Muscle of leg (tissue), 16 donors: ENCODE measurements around the gene IQCF5. TPM values are rescaled to one million over a fixed set of nuclear protein-coding genes. Genes with fewer than 3 reads are reported as not detected.
"Not testable (repeated sequence)": the region's sequence is repeated elsewhere in the genome, so short reads cannot be mapped to it uniquely, and the experiment has no call there.

Source experiments
- DNase-seq: peaks from one replicate; pipeline ENCODE4 v3.0.0; 2013
- H3K27ac ChIP-seq: one replicate; pipeline ENCODE4 v1.5.1; 2013; ENCODE audit warnings: mild to moderate bottlenecking, low read length, control low read depth
- H3K27me3 ChIP-seq: one replicate; pipeline ENCODE4 v1.6.1; 2013; ENCODE audit warnings: low read length; ENCODE audit not compliant: control insufficient read depth, insufficient read depth
- H3K36me3 ChIP-seq: one replicate; pipeline ENCODE4 v1.6.1; 2013; ENCODE audit warnings: low read length; ENCODE audit not compliant: control insufficient read depth, insufficient read depth
- H3K4me1 ChIP-seq: one replicate; pipeline ENCODE4 v1.6.1; 2013; ENCODE audit warnings: low read length; ENCODE audit not compliant: control insufficient read depth, insufficient read depth
- H3K4me3 ChIP-seq: one replicate; pipeline ENCODE4 v1.5.1; 2013; ENCODE audit warnings: low read length, control low read depth
- H3K9me3 ChIP-seq: replicated peaks from 2 replicates; pipeline ENCODE4 v1.6.1; 2013; ENCODE audit warnings: low read depth, low read length; ENCODE audit not compliant: control insufficient read depth
- WGBS: methylation state at CpG from one replicate; pipeline ENCODE4 v1.1.5; 2013; ENCODE audit warnings: missing lambda C conversion rate; ENCODE audit not compliant: insufficient coverage; 5-methylcytosine and 5-hydroxymethylcytosine counted together
- long read RNA-seq, 11 donors: transcript quantifications; one replicate each; lab custom pipeline, GENCODE V29; 2026
- polyA plus RNA-seq, 8 donors: library from polyadenylated mRNA; unstranded; fragments of 120-200 nt; gene quantifications; one replicate each; pipeline versions ENCODE4 v1.2.1 to v1.2.3, GENCODE V29; 2013; ENCODE audit warnings: inconsistent platforms in 1 of 8, low replicate concordance in 1 of 8; ENCODE audit not compliant: insufficient read length in 8 of 8, insufficient read depth in 1 of 8
- total RNA-seq: library from RNA; stranded (reverse); fragments of 120-200 nt; gene quantifications from one replicate; pipeline ENCODE4 v1.2.4, GENCODE V29; 2013

IQCF5 gene
- total RNA-seq (not detected), polyA plus RNA-seq (not detected)
- long read RNA-seq, donor 1 = 0 reads
- long read RNA-seq, donor 2 = 0 reads
- long read RNA-seq, donor 3 = 0 reads
- long read RNA-seq, donor 4 = 0 reads
- long read RNA-seq, donor 5 = 0 reads
- long read RNA-seq, donor 6 = 0 reads
- long read RNA-seq, donor 7 = 0 reads
- long read RNA-seq, donor 8 = 0 reads
- long read RNA-seq, donor 9 = 0 reads
- long read RNA-seq, donor 10 = 0 reads
- long read RNA-seq, donor 11 = 0 reads

DNA sequence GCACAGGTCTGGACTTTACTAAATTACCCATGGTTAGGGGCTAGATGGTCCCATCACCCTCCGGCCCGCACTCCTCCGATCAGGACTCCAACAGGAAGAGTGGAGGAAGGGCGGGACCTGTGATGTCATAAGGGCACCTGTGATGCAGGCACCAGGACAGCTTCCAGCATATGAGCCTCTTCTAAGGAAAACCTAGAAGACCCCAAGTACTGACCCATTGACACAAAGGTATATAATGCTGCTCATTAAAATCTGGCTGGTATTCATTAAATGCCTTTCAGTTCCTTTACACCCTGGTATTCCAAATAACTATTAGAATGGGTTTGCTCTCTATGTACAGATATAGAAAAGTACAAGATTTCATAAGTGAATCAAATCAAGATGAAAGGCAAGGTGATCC is at the start of gene IQCF5:
Gene IQCF5 (minus strand): TSS at position 101 of the 400 bp plus-strand sequence. CDS start 70 bp downstream, at position 31.
- DNase-seq = no peak
- no peaks in the 10 kb centered on the region for H3K9me3 ChIP-seq
- 59% methylated on average over 3 of the region's 4 CpGs for WGBS
- no peaks in the 10 kb centered on the region for H3K36me3 ChIP-seq
- no peak within 1 kb of the TSS for H3K27ac ChIP-seq
- no peak within 1 kb of the TSS for H3K4me3 ChIP-seq
- no peaks in the 10 kb centered on the region for H3K4me1 ChIP-seq
- H3K27me3 ChIP-seq = no peaks in the 10 kb centered on the region

DNA sequence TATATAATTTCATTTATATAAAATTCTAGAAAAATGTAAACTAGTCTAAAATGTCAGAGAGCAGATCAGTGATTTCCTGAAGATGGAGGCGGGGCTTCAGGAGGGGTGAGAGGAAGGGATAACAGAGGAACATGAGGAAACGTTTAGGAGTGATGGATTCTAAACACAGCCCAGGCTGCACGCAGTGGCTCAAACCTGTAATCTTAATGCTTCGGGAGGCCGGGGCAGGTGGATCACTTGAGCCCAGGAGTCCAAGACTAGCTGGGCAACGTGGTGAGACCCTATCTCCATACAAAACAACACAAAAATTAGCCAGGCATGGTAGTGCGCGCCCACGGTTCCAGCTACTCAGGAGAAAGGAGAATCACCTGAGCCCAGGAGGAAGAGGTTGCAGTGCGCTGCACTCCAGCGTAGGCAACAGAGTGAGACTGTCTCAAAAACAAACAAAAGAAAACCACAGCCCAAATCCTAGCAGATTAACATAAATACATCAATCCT is 45.7 kb upstream of the IQCF5 start:
- 57% methylated on average over 7 of the region's 11 CpGs for WGBS
- H3K27me3 ChIP-seq = no peaks in the 10 kb centered on the region
- H3K27ac ChIP-seq = no peak overlapping the region
- H3K9me3 ChIP-seq = no peaks in the 10 kb centered on the region
- DNase-seq = no peak
- no peak overlapping the region for H3K4me3 ChIP-seq
- no peaks in the 10 kb centered on the region for H3K36me3 ChIP-seq
- no peaks in the 10 kb centered on the region for H3K4me1 ChIP-seq

DNA sequence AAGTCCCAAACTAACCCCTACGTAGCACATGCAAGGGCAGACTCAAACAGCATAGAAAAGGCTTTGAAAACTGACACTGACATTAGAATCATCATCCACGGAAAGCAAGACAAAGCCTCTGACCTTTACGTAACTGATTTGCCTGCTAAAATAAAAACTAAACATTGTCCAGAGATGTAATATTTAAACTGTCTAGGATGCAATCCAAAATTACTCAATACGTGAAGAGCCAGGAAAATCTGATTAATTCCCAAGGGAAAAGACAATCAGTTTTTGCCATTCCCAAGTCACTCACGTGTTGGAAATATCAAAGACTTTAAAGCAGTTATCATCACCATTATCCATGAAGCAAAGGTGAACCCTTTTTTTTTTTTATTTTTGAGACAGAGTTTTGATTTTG is 41.0 kb upstream of the IQCF5 start:
- WGBS = no CpG with 5 or more reads among the region's 5 CpGs
- no peak for DNase-seq
- Histone ChIP-seq H3K4me3 (no peak overlapping the region), H3K27ac (no peak overlapping the region), H3K36me3 (no peaks in the 10 kb centered on the region), H3K4me1 (no peaks in the 10 kb centered on the region), H3K27me3 (no peaks in the 10 kb centered on the region), H3K9me3 (no peaks in the 10 kb centered on the region)

DNA sequence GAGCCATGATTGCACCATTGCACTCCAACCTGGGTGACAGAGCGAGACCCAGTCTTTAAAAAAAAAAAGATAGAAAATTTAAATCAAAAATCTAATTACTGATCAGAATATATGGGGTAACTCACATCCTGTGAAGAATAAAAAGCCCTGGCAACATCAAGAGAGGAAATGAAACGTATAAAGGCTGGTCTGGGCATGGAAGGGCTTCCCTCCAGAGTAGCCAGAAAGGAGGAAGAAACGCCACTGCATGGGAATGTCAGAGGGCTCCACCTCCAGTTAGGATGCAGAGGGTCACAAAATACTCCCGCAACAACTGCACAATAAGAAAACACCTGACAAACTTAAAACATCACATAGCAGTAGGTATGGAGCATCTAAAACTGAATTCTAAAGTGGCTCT is 32.6 kb upstream of the IQCF5 start:
- Histone ChIP-seq H3K9me3 (no peaks in the 10 kb centered on the region), H3K27ac (no peak overlapping the region), H3K27me3 (no peaks in the 10 kb centered on the region), H3K36me3 (no peaks in the 10 kb centered on the region), H3K4me1 (no peaks in the 10 kb centered on the region), H3K4me3 (no peak overlapping the region)
- DNase-seq = no peak
- 29% methylated on average over 1 of the region's 4 CpGs for WGBS

DNA sequence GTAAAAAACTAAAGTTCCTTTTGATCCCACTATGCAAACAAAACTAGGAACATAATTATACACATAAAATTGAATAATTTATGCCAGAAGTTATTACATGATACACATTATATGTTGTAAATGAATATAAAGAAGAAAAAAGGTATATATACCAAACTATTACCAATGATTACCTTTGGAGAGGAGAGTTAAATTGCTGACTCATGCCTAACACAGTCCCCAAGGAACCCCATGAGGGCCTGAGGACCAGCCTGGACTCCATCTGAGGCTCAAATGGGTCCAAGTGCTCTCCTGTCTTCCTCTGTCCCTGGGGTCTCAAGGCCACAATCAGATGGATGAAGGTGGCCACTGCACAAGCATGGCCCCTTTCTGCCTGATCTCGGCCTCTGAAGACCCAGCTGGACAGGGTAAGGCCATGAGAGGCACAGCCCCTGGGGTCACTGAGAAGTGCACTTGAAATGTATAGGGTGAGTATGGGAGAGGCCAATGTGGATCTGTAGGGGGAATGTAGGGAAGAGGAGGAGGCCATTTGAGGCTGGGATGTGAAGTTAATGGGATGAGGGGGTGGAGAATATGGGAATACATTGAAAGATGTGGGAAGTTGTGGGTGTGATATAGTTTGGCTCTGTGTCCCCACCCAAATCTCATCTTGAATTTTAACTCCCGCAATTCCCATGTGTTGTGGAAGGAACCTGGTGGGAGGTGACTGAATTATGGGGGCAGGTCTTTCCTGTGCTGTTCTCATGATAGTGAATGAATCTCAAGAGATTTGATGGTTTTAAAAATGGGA is 28.8 kb upstream of the IQCF5 start:
- H3K27me3 ChIP-seq = no peaks in the 10 kb centered on the region
- H3K4me1 ChIP-seq = no peaks in the 10 kb centered on the region
- no peak for DNase-seq
- H3K27ac ChIP-seq = no peak overlapping the region
- H3K36me3 ChIP-seq = no peaks in the 10 kb centered on the region
- no peak overlapping the region for H3K4me3 ChIP-seq
- WGBS = 83% methylated on average over 1 of the region's 2 CpGs
- H3K9me3 ChIP-seq = no peaks in the 10 kb centered on the region

DNA sequence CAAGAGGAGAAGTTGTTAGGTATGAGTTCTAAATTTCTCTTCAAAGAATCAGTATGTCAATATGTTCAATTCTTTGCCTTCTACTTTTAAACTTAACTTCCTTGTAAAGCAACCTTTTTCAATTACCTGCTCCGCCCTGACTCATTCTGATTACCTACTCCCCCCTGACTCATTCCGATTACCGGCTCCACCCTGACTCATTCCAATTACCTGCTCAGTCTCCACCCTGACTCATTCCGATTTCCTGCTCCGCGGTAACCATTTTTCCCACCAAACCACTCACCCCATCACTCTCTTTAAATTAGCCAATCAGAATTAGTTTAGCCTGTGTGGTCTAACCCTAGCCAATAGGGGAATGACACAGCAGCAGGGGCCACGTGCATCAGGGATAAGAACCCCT is 27.0 kb upstream of the IQCF5 start:
- not testable (repeated sequence) for H3K27ac ChIP-seq, DNase-seq, H3K36me3 ChIP-seq, H3K27me3 ChIP-seq, H3K4me3 ChIP-seq, H3K9me3 ChIP-seq, H3K4me1 ChIP-seq
- WGBS = 58% methylated on average over 3 of the region's 7 CpGs

DNA sequence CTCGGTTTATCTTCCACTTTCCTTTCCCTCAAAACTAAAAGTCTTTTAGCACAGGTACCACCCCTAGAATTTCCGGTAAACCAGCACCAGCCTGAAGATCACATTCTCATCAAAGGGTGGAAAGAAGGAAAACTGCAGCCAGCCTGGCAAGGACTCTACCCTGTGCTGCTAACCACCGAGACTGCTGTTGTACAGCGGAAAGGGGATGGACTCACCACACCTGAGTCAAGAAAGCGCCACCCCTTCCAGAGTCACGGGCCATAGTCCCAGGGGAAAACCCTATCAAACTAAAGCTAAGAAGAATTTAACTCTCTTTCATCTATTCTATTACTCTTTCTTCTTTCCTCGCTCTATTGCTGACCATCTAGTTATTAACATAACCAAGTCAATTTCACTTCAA is 24.6 kb upstream of the IQCF5 start:
- DNase-seq, H3K27ac ChIP-seq, H3K27me3 ChIP-seq, H3K9me3 ChIP-seq, H3K4me3 ChIP-seq, H3K36me3 ChIP-seq, H3K4me1 ChIP-seq: not testable (repeated sequence)
- WGBS = 73% methylated on average over 4 of the region's 7 CpGs

DNA sequence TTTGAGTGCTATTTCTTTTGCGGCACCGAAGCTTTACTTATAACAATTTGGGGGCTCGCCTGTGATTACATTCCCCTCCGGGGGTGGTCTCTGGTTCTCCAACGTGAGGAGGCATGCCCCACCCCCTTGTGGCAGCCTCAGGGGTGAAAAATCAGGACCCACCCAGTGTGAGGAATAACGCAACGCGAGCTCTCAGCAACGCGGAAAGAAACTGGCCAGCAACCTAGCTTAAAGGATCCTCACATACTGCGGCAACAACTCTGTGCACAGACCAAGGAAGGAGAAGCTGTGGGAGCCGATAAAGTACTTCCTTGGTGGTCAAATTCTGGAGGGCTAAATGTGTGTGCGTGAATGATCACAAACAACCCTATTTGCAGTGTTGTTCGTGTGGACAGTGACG is 22.0 kb upstream of the IQCF5 start:
- H3K9me3 ChIP-seq = no peaks in the 10 kb centered on the region
- H3K27me3 ChIP-seq = no peaks in the 10 kb centered on the region
- WGBS = 83% methylated on average over 11 of the region's 15 CpGs
- H3K4me3 ChIP-seq = no peak overlapping the region
- no peaks in the 10 kb centered on the region for H3K36me3 ChIP-seq
- no peak for DNase-seq
- no peak overlapping the region for H3K27ac ChIP-seq
- H3K4me1 ChIP-seq = no peaks in the 10 kb centered on the region

DNA sequence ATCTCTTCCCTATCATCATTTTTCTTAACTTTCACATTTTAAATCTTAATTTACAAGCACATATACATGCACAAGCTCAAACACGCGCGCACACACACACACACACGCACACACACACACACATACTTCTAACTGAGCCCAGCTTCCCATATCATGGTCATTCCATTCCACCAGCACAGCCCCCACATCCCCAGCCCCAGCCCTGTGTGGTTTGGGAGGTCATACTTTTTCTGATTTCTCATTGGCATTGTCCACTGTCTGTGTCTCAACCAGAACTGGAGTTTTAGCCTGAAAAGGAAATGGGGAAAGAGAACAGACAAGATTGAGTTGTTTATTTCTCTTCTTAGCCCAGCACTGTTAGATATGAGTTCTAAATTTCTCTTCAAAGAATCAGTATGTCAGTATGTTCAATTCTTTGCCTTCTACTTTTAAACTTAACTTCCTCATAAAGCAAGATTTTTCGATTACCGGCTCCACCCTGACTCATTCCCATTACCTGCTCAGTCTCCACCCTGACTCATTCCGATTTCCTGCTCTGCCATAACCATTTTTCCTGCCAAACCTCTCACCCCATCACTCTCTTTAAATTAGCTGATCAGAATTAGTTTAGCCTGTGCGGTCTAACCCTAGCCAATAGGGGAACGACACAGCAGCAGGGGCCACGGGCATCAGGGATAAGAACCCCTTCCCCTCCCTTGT is 21.4 kb upstream of the IQCF5 start:
- WGBS = 88% methylated on average over 6 of the region's 10 CpGs
- no peak overlapping the region for H3K27ac ChIP-seq
- no peak overlapping the region for H3K4me3 ChIP-seq
- no peak for DNase-seq
- H3K27me3 ChIP-seq = no peaks in the 10 kb centered on the region
- no peaks in the 10 kb centered on the region for H3K9me3 ChIP-seq
- H3K36me3 ChIP-seq = no peaks in the 10 kb centered on the region
- H3K4me1 ChIP-seq = no peaks in the 10 kb centered on the region

DNA sequence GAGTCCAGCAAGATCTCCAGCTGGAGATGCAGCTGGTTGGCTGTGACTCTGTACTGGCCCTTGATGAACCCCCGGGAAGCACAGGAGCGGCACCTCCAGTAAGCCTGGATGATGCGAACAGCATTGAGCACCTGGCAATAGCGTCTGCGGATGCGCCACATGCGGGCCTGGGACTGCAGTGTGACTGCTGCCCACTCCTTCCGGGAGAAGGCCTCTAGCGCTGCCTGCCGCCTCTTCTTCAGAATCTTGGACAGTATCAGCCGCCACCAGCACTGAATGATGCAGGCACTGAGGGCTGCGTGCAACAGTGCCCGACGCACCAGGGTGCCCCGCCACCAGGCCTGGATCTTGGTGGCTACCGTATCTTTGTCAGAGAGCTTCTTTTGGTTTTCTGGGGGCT is 19.5 kb upstream of the IQCF5 start:
- H3K27ac ChIP-seq = no peak overlapping the region
- no peaks in the 10 kb centered on the region for H3K27me3 ChIP-seq
- DNase-seq = no peak
- no peaks in the 10 kb centered on the region for H3K36me3 ChIP-seq
- H3K9me3 ChIP-seq = no peaks in the 10 kb centered on the region
- 90% methylated on average over 16 of the region's 16 CpGs for WGBS
- no peak overlapping the region for H3K4me3 ChIP-seq
- no peaks in the 10 kb centered on the region for H3K4me1 ChIP-seq
